Fibroblast of skin of right biceps (primary cell): ENCODE data around the gene NT5C3A.
A peak's percentile ranks its signal among the peaks of the same experiment; 100 is the strongest.
"Not testable (repeated sequence)": the region's sequence is repeated elsewhere in the genome, so short reads cannot be mapped to it uniquely, and the experiment has no call there.

Experiments
- DNase-seq: peaks from one replicate; pipeline ENCODE4 v3.0.0-alpha.2; 2013

Gene NT5C3A

GRCh38 chr7:33062023-33062781 is at the start of gene NT5C3A:
NT5C3A (minus strand) TSS chr7:33062776; CDS start chr7:33062705, 71 bp downstream.
- DNase-seq, result peak; percentile 30

- DNase-seq, result no peak
Observed at GRCh38 chr7:33111614-33112013, 49.0 kb upstream of the NT5C3A start.

- peak; percentile 34 for DNase-seq
Observed at GRCh38 chr7:33109758-33110238, 47.2 kb upstream of the NT5C3A start.

GRCh38 chr7:33109005-33109757 is 46.6 kb upstream of the NT5C3A start, which contains the start of gene RP9:
RP9 (minus strand) TSS chr7:33109404; CDS start chr7:33109372, 32 bp downstream.
- peak; percentile 75 for DNase-seq

GRCh38 chr7:33108554-33109004 is 46.0 kb upstream of the NT5C3A start:
- peak; percentile 26 for DNase-seq

GRCh38 chr7:33107136-33108066 is 44.8 kb upstream of the NT5C3A start:
- DNase-seq, result peak; percentile 62

GRCh38 chr7:33101906-33102305 is 39.3 kb upstream of the NT5C3A start:
- DNase-seq, result no peak

- DNase-seq, result no peak
Observed at GRCh38 chr7:33100770-33101169, 38.2 kb upstream of the NT5C3A start.

- no peak for DNase-seq
Observed at GRCh38 chr7:33099154-33099940, 36.8 kb upstream of the NT5C3A start.

- DNase-seq, result not testable (repeated sequence)
Observed at GRCh38 chr7:33094745-33095275, 32.2 kb upstream of the NT5C3A start.

- no peak for DNase-seq
Observed at GRCh38 chr7:33093266-33093665, 30.7 kb upstream of the NT5C3A start.

- DNase-seq, result no peak
Observed at GRCh38 chr7:33091641-33092191, 29.1 kb upstream of the NT5C3A start.

GRCh38 chr7:33091111-33091531 is 28.5 kb upstream of the NT5C3A start:
- peak; percentile 52 for DNase-seq

GRCh38 chr7:33089142-33089541 is 26.6 kb upstream of the NT5C3A start:
- DNase-seq, result no peak

- DNase-seq, result no peak
Observed at GRCh38 chr7:33087858-33088257, 25.3 kb upstream of the NT5C3A start.

- no peak for DNase-seq
Observed at GRCh38 chr7:33087356-33087755, 24.8 kb upstream of the NT5C3A start.

- no peak for DNase-seq
Observed at GRCh38 chr7:33079763-33080690, 17.5 kb upstream of the NT5C3A start.

GRCh38 chr7:33079096-33079495 is 16.5 kb upstream of the NT5C3A start:
- no peak for DNase-seq

- no peak for DNase-seq
Observed at GRCh38 chr7:33076737-33077136, 14.2 kb upstream of the NT5C3A start.
